ENCODE results near the gene ODF2L. TPM values are rescaled to one million over a fixed set of nuclear protein-coding genes. Genes with fewer than 3 reads are reported as not detected.

Gene ODF2L
- total RNA-seq, 1 donor from 2014 or later: 40.5 TPM

DNA sequence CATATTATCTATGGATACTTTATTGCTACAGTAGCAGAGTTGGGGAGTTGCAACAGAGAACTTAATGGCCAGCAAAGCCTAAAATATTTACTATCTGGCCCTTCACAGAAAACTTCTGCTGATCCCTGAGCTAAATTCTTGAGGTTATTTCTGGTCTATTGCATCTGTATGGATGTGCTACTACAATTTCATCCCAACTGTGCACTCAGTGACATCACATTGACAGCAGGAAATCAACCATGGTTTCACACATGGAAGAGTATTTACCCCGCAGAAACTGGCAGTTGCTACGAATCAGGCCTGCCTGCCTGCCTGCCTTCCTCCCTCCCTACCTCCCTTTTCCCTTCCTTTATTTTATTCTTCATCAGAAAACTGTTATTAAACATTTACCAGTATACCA lies 39.9 kb upstream of the ODF2L start:
- no peak overlapping the region for H3K4me3 ChIP-seq
- DNase-seq (ENCODE audit: extremely low spot score in 2 of 2): no peak
- no peaks in the 10 kb centered on the region for H3K36me3 ChIP-seq
- H3K27ac ChIP-seq: no peak overlapping the region
- no peaks in the 10 kb centered on the region for H3K4me1 ChIP-seq
- no peaks in the 10 kb centered on the region for H3K9me3 ChIP-seq
- intact Hi-C loops (cut with DNase I): no loop called here
- no peaks in the 10 kb centered on the region for H3K27me3 ChIP-seq
- TF ChIP-seq POLR2A (IDR thresholded peaks at IDR 0.05) (no peak), POLR2AphosphoS5 (IDR thresholded peaks at IDR 0.05; ENCODE audit: insufficient read depth in 1 of 2, low read depth in 1 of 2) (no peak)

DNA sequence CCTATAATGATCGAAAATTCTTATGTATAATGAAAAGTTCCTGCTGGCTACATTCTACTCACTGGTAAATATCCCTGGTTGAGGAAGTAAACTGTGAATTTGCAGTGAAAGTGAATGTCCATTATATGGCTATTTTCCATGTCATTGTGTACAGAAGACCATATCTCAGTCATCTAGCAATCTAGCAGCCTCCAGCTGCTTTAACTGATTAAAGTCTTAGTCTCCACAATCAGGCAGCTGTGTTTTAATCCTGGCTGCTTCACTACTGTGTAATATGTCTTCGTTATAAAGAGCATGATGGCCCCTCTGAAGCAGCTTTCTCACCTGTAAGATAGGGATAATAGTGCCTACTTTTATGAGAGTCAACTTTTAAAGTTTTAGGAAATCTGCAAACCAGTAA lies 39.2 kb upstream of the ODF2L start:
- DNase-seq (ENCODE audit: extremely low spot score in 2 of 2): no peak
- Histone ChIP-seq H3K27ac (no peak overlapping the region), H3K27me3 (no peaks in the 10 kb centered on the region), H3K9me3 (no peaks in the 10 kb centered on the region), H3K4me3 (no peak overlapping the region), H3K4me1 (peaks cover 5% of the 10 kb centered on the region), H3K36me3 (no peaks in the 10 kb centered on the region)
- TF ChIP-seq POLR2A (IDR thresholded peaks at IDR 0.05) (no peak), POLR2AphosphoS5 (IDR thresholded peaks at IDR 0.05; ENCODE audit: insufficient read depth in 1 of 2, low read depth in 1 of 2) (no peak)
- TF ChIP-seq, protein P1, sequence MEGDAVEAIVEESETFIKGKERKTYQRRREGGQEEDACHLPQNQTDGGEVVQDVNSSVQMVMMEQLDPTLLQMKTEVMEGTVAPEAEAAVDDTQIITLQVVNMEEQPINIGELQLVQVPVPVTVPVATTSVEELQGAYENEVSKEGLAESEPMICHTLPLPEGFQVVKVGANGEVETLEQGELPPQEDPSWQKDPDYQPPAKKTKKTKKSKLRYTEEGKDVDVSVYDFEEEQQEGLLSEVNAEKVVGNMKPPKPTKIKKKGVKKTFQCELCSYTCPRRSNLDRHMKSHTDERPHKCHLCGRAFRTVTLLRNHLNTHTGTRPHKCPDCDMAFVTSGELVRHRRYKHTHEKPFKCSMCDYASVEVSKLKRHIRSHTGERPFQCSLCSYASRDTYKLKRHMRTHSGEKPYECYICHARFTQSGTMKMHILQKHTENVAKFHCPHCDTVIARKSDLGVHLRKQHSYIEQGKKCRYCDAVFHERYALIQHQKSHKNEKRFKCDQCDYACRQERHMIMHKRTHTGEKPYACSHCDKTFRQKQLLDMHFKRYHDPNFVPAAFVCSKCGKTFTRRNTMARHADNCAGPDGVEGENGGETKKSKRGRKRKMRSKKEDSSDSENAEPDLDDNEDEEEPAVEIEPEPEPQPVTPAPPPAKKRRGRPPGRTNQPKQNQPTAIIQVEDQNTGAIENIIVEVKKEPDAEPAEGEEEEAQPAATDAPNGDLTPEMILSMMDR (IDR thresholded peaks at IDR 0.05): no peak
- intact Hi-C loops (cut with DNase I): no loop called here

DNA sequence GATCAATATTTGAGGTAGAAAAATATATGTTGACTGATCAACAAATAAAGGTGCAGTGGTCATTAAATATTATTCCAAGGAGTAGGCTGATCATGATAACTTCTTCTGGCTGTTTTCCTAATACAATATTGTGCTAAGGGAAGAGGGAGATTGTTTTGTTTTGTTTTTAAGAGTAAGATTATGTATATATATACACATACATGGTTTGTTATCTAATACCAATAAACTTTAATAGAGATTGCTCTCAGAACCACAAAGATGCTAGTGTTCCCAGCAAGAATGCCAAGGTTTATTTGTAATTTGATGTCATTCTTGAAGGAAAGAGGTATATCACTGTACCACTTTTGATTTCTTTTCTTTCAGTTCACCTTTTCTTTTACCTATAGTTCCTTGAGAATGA lies 37.9 kb upstream of the ODF2L start:
- DNase-seq (ENCODE audit: extremely low spot score in 2 of 2): no peak
- H3K36me3 ChIP-seq: no peaks in the 10 kb centered on the region
- H3K4me3 ChIP-seq: no peak overlapping the region
- H3K9me3 ChIP-seq: no peaks in the 10 kb centered on the region
- H3K27me3 ChIP-seq: no peaks in the 10 kb centered on the region
- intact Hi-C loops (cut with DNase I): no loop called here
- peaks cover 15% of the 10 kb centered on the region for H3K4me1 ChIP-seq
- TF ChIP-seq POLR2AphosphoS5 (IDR thresholded peaks at IDR 0.05; ENCODE audit: insufficient read depth in 1 of 2, low read depth in 1 of 2) (no peak), POLR2A (IDR thresholded peaks at IDR 0.05) (no peak)
- TF ChIP-seq, protein P1 (IDR thresholded peaks at IDR 0.05): no peak
- H3K27ac ChIP-seq: no peak overlapping the region

DNA sequence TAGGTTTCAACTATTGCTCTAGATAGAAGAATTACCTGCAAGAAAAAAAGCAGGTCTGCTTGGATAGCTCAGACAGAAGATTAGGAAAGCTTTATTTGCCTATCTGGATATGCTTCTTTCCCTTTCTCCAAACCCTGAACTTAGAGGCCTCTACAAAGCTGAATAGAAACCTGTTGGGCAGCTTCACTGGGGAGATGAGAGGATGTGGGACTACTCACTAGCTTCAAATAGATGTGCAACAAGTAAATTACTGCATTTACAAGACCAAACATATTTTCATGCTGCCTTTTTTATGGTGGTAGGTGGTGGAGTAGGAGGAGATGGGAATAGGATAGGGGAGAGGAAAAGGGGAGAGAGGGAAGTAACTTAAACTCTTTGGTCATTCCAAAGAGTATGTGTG lies 34.3 kb upstream of the ODF2L start:
- Histone ChIP-seq H3K9me3 (no peaks in the 10 kb centered on the region), H3K4me3 (no peak overlapping the region), H3K27me3 (no peaks in the 10 kb centered on the region), H3K27ac (peak overlapping the region; percentile 59), H3K4me1 (peaks cover 15% of the 10 kb centered on the region), H3K36me3 (no peaks in the 10 kb centered on the region)
- TF ChIP-seq POLR2A (IDR thresholded peaks at IDR 0.05) (no peak), POLR2AphosphoS5 (IDR thresholded peaks at IDR 0.05; ENCODE audit: insufficient read depth in 1 of 2, low read depth in 1 of 2) (no peak)
- TF ChIP-seq, protein P1 (IDR thresholded peaks at IDR 0.05): no peak
- DNase-seq (ENCODE audit: extremely low spot score in 2 of 2): no peak
- intact Hi-C loops (cut with DNase I): no loop called here

DNA sequence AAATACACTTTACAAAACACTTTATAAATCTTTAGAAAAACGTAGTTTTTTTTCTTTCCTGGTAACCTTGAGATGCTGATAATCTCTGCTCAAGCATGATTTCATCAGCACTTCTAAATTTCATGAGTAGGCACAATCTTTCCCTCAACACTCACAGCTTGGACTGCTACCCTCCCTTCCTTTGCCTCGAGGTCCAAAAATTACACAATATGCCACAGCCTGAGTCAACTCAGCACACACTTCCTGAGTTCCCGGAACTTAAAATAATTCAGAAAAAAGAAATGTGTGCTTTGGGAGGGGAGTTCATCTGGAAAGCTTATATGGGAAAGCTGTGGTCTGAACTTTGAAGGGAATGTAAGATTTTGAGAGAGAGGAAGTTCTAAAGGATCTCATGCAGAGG lies 33.7 kb upstream of the ODF2L start:
- Histone ChIP-seq H3K27ac (peak overlapping the region; percentile 59), H3K36me3 (no peaks in the 10 kb centered on the region), H3K4me1 (peaks cover 15% of the 10 kb centered on the region), H3K4me3 (no peak overlapping the region), H3K27me3 (no peaks in the 10 kb centered on the region), H3K9me3 (no peaks in the 10 kb centered on the region)
- peak; percentile 34 to 93 for TF ChIP-seq POLR2AphosphoS5 (IDR thresholded peaks at IDR 0.05; ENCODE audit: insufficient read depth in 1 of 2, low read depth in 1 of 2)
- TF ChIP-seq, protein P1 (IDR thresholded peaks at IDR 0.05): no peak
- intact Hi-C loops (cut with DNase I): no loop called here
- no peak for DNase-seq (ENCODE audit: extremely low spot score in 2 of 2)
